Endothelial cell of umbilical vein (primary cell): Measurements from ENCODE around the gene DTX3. TPM values are rescaled to one million over a fixed set of nuclear protein-coding genes. Genes with fewer than 3 reads are reported as not detected.
"Not testable (repeated sequence)": the region's sequence is repeated elsewhere in the genome, so short reads cannot be mapped to it uniquely, and the experiment has no call there.

Experiments
- BruUV-seq: library from RNA; stranded (reverse); fragments of 400-500 nt; replicated peaks from 2 replicates; lab custom pipeline; 2021; lab: Mats Ljungman, UMichigan
- CTCF ChIA-PET: fragments of 300-600, 350-600 bp; sonication (Branson Sonifier 250); formaldehyde crosslinking; loops from one replicate; lab custom pipeline; 2021; ENCODE audit warnings: antibody characterized with exemption, inconsistent platforms; lab: Charles Lee
- POLR2A ChIA-PET: fragments of 300-600, 350-600 bp; sonication (Branson Sonifier 250); formaldehyde crosslinking; loops from one replicate; lab custom pipeline; 2021; ENCODE audit warnings: antibody characterized with exemption, inconsistent platforms; lab: Charles Lee
- DNase-seq: peaks from one replicate; pipeline ENCODE4 v3.0.0-alpha.2; 2011; ENCODE audit warnings: low read depth, low spot score
- FAIRE-seq: peaks from 2 replicates; lab custom pipeline; 2011; peaks lifted over from hg19 to GRCh38; lab: Jason Lieb, UNC
- H2AFZ ChIP-seq: 2 replicates; pipeline ENCODE4 v1.6.0; 2012; ENCODE audit warnings: low read depth, low read length, control low read depth, inconsistent platforms
- H3K27ac ChIP-seq: 2 replicates; pipeline ENCODE4 v1.5.1; 2011; ENCODE audit warnings: low read depth, mild to moderate bottlenecking, control low read depth, low read length, moderate library complexity; ENCODE audit not compliant: insufficient read depth
- H3K27me3 ChIP-seq, 2 experiments: 2 replicates each; pipeline versions ENCODE4 v1.6.0 to v1.6.1; 2011; ENCODE audit warnings: low read length in 2 of 2, mixed read lengths in 1 of 2; ENCODE audit not compliant: control insufficient read depth in 2 of 2, insufficient read depth in 2 of 2
- H3K36me3 ChIP-seq, 2 experiments: 2 replicates in 1 of 2; 3 replicates in 1 of 2; pipeline ENCODE4 v1.5.1; 2011; ENCODE audit warnings: low read length in 2 of 2, mild to moderate bottlenecking in 1 of 2, moderate library complexity in 1 of 2; ENCODE audit not compliant: control insufficient read depth in 2 of 2, insufficient read depth in 2 of 2; ENCODE audit errors: extremely low read depth in 1 of 2
- H3K4me1 ChIP-seq: 3 replicates; pipeline ENCODE4 v1.5.1; 2011; ENCODE audit warnings: mild to moderate bottlenecking, low read length; ENCODE audit not compliant: control insufficient read depth, insufficient read depth; ENCODE audit errors: extremely low read depth
- H3K4me2 ChIP-seq: 2 replicates; pipeline ENCODE4 v1.6.1; 2011; ENCODE audit warnings: low read length, control low read depth, mixed read lengths; ENCODE audit not compliant: insufficient read depth
- H3K4me3 ChIP-seq, 3 experiments: fragments of 200-600 bp in 1 of 3; sonication (generic), shearing (Covaris generic) in 1 of 3; replicated peaks in 1 of 3; 2 replicates each; pipeline ENCODE4 v1.5.1; 2011 to 2016; ENCODE audit warnings: control low read depth in 3 of 3, low read length in 3 of 3, mild to moderate bottlenecking in 2 of 3, inconsistent platforms in 1 of 3, low read depth in 1 of 3, moderate library complexity in 1 of 3; ENCODE audit not compliant: insufficient read depth in 1 of 3
- H3K79me2 ChIP-seq: 2 replicates; pipeline ENCODE4 v1.6.0; 2012; ENCODE audit warnings: low read length, inconsistent platforms; ENCODE audit not compliant: control insufficient read depth, insufficient read depth
- H3K9ac ChIP-seq: replicated peaks from 2 replicates; pipeline ENCODE3; 2011; ENCODE audit warnings: low read length, control low read depth; ENCODE audit not compliant: insufficient read depth; ENCODE audit errors: extremely low read depth
- H3K9me1 ChIP-seq: replicated peaks from 3 replicates; pipeline ENCODE4 v1.6.0; 2011; ENCODE audit warnings: mild to moderate bottlenecking, low read length; ENCODE audit not compliant: control insufficient read depth, insufficient read depth; ENCODE audit errors: extremely low read depth
- H3K9me3 ChIP-seq: replicated peaks from 2 replicates; pipeline ENCODE4 v1.5.1; 2012; ENCODE audit warnings: low read length, inconsistent platforms; ENCODE audit not compliant: control insufficient read depth, insufficient read depth
- H4K20me1 ChIP-seq: replicated peaks from 2 replicates; pipeline ENCODE3; 2011; ENCODE audit warnings: mild to moderate bottlenecking, low read length; ENCODE audit not compliant: control insufficient read depth, insufficient read depth; ENCODE audit errors: extremely low read depth
- EZH2 ChIP-seq: IDR thresholded peaks from 2 replicates; pipeline ENCODE4 v1.6.1; 2012; ENCODE audit warnings: borderline replicate concordance, low read depth, mild to moderate bottlenecking, moderate library complexity, low read length, inconsistent platforms; ENCODE audit not compliant: severe bottlenecking
- FOS ChIP-seq: IDR thresholded peaks from 2 replicates; pipeline ENCODE4 v1.6.1; 2011; ENCODE audit warnings: mild to moderate bottlenecking, low read length, moderate library complexity, borderline replicate concordance; ENCODE audit not compliant: insufficient read depth
- GATA2 ChIP-seq: IDR thresholded peaks from 2 replicates; pipeline ENCODE4 v1.7.0; 2011; ENCODE audit warnings: low read depth, mild to moderate bottlenecking, moderate library complexity, mixed read lengths, low read length; ENCODE audit not compliant: insufficient read length, insufficient read depth
- JUN ChIP-seq: IDR thresholded peaks from 2 replicates; pipeline ENCODE4 v1.6.1; 2011; ENCODE audit warnings: borderline replicate concordance, low read depth; ENCODE audit not compliant: insufficient read length, insufficient read depth
- POLR2AphosphoS5 ChIP-seq: IDR thresholded peaks from 2 replicates; pipeline ENCODE4 v1.6.1; 2012; ENCODE audit warnings: low read depth, mild to moderate bottlenecking, control low read depth, low read length, moderate library complexity; ENCODE audit not compliant: insufficient read depth
- dilution Hi-C: fragments of 300-500 bp; cut with MboI; formaldehyde crosslinking; loops from one replicate; pipeline ENCODE4 v1.15.0; 2019; ENCODE audit warnings: low sequenced_read_pairs; ENCODE audit not compliant: extremely low pct_ligation_motif_present
- intact Hi-C: fragments of 100-400 bp; cut with micrococcal nuclease; formaldehyde crosslinking; loops from one replicate; pipeline ENCODE4 v1.10.0; 2022
- polyA plus RNA-seq, 4 experiments: library from polyadenylated mRNA; depleted of rRNA in 3 of 4; stranded (reverse) in 3 of 4; unstranded in 1 of 4; fragments of >200 nt; gene quantifications; 2 replicates each; pipeline versions ENCODE4 v1.2.1 to v1.2.3, GENCODE V29; 2011 to 2012; ENCODE audit warnings: missing spikeins in 1 of 4
- total RNA-seq: library from RNA; stranded (reverse); gene quantifications from 2 replicates; pipeline ENCODE4 v1.2.3, GENCODE V29; 2021
- TF ChIP-seq, protein P1 (sequence below), 2 donors: IDR thresholded peaks; 1 replicate in 1 of 2; 2 replicates in 1 of 2; pipeline ENCODE4 v1.5.1; 2011; ENCODE audit warnings: low read length in 2 of 2, mild to moderate bottlenecking in 2 of 2, moderate library complexity in 2 of 2, control low read depth in 1 of 2, inconsistent platforms in 1 of 2, low read depth in 1 of 2; ENCODE audit not compliant: insufficient read depth in 1 of 2; ENCODE audit errors: extremely low read depth in 1 of 2

DTX3 gene
- total and polyA plus RNA-seq, 2 donors (not counting 3 experiments of a cell fraction or from before 2014, with no cell fraction given) = 34.5 to 51.4 TPM

DNA sequence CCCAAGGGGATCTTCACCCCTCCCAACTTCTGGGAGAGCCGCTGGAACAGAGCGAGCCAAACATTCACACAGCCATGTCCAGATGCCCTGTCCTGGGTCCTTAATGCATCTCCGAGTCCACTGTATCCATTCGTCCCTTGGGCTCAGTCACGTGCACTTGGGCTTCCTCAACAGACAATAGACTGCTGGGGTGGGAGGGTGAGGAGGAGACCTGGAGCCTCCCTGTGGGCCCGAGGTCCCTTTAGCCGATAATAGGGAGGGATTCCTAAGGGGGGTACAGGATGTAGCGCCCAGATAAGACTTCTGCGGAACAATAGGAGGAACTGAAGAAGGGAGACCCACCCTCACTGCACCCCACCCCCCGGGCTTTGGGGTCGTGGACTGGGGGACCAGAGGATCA lies 13.3 kb downstream of the DTX3 start:
- Histone ChIP-seq H3K4me3 (no peak overlapping the region), H3K27me3 (peaks cover 42 to 46% of the 10 kb centered on the region in 2 experiments), H3K79me2 (no peaks in the 10 kb centered on the region), H3K4me1 (peaks cover 5% of the 10 kb centered on the region), H3K4me2 (no peak overlapping the region), H2AFZ (no peak overlapping the region), H3K36me3 (no peaks in the 10 kb centered on the region), H3K9me3 (no peaks in the 10 kb centered on the region), H3K9me1 (no peaks in the 10 kb centered on the region), H3K27ac (no peak overlapping the region), H4K20me1 (no peaks in the 10 kb centered on the region), H3K9ac (no peak overlapping the region)
- intact Hi-C loops = no loop called here
- CTCF ChIA-PET = no interaction called here
- dilution Hi-C loops = no loop called here
- TF ChIP-seq GATA2 (no peak), EZH2 (no peak), POLR2AphosphoS5 (no peak), FOS (no peak), JUN (no peak)
- TF ChIP-seq, protein P1, sequence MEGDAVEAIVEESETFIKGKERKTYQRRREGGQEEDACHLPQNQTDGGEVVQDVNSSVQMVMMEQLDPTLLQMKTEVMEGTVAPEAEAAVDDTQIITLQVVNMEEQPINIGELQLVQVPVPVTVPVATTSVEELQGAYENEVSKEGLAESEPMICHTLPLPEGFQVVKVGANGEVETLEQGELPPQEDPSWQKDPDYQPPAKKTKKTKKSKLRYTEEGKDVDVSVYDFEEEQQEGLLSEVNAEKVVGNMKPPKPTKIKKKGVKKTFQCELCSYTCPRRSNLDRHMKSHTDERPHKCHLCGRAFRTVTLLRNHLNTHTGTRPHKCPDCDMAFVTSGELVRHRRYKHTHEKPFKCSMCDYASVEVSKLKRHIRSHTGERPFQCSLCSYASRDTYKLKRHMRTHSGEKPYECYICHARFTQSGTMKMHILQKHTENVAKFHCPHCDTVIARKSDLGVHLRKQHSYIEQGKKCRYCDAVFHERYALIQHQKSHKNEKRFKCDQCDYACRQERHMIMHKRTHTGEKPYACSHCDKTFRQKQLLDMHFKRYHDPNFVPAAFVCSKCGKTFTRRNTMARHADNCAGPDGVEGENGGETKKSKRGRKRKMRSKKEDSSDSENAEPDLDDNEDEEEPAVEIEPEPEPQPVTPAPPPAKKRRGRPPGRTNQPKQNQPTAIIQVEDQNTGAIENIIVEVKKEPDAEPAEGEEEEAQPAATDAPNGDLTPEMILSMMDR (IDR thresholded peaks at IDR 0.05; ENCODE audit: extremely low read depth in 1 of 2, insufficient read depth in 1 of 2, low read depth in 1 of 2, low read length in 2 of 2) = no peak
- POLR2A ChIA-PET = no interaction called here
- FAIRE-seq (no peak), DNase-seq (no peak)
- BruUV-seq = no TSS peak

DNA sequence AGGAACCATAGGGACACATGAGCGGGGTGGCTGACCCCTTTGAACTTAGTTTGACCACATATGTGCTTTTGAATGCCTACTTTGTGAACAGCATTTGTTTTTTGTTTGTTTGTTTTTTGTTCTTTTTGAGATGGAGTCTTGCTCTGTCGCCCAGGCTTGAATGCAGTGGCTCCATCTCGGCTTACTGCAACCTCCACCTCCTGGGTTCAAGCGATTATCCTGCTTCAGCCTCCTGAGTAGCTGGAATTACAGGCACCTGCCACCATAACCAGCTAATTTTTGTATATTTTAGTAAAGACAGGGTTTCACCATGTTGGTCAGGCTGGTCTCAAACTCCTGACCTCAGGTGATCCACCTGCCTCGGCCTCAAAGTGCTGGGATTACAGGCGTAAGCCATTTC lies 13.8 kb downstream of the DTX3 start:
- H3K36me3 ChIP-seq, H3K27ac ChIP-seq, H4K20me1 ChIP-seq, intact Hi-C loops, H3K9ac ChIP-seq, H3K9me3 ChIP-seq, H3K9me1 ChIP-seq, H3K79me2 ChIP-seq, POLR2A ChIA-PET, dilution Hi-C loops, H3K4me3 ChIP-seq, H3K4me2 ChIP-seq, DNase-seq, BruUV-seq, H3K4me1 ChIP-seq, FAIRE-seq, H2AFZ ChIP-seq: not testable (repeated sequence)
- H3K27me3 ChIP-seq = peaks cover 47 to 48% of the 10 kb centered on the region in 2 experiments
- CTCF ChIA-PET = interaction anchor here (3.4 kb wide), 1 partner anchor 35 kb away, joined by 113 read pairs; no protein-coding TSS in a partner anchor
